Pancreas (tissue), 10 donors: ENCODE data around the gene FLYWCH2. TPM values are rescaled to one million over a fixed set of nuclear protein-coding genes. Genes with fewer than 3 reads are reported as not detected.
A peak's percentile ranks its signal among the peaks of the same experiment; 100 is the strongest.

Experiments
- ATAC-seq, 4 donors: fragments of 200-7000 bp; cut with Tn5 transposase; one replicate each; pipeline versions ENCODE4 v1.8.0 to v1.9.1; 2020; ENCODE audit warnings: mild to moderate bottlenecking in 4 of 4, moderate library complexity in 4 of 4
- DNase-seq, 6 donors: peaks; one replicate each; pipeline ENCODE4 v3.0.0-alpha.2; 2020
- FAIRE-seq: peaks from 2 replicates; lab custom pipeline; 2012; peaks lifted over from hg19 to GRCh38; lab: Jason Lieb, UNC
- H3K27ac ChIP-seq, 4 donors: fragments of 200-600 bp; sonication (generic); 1 replicate in 3 of 4; 2 replicates in 1 of 4; pipeline versions ENCODE4 v1.5.0 to v1.8.0; 2020
- H3K27me3 ChIP-seq, 4 donors: fragments of 200-600 bp; one replicate each; pipeline ENCODE4 v1.8.0; 2021
- H3K36me3 ChIP-seq, 3 donors: fragments of 200-600 bp; sonication (generic) in 1 of 3; one replicate each; pipeline versions ENCODE4 v1.5.0 to v1.8.0; 2020 to 2021
- H3K4me1 ChIP-seq, 3 donors: fragments of 200-600 bp; one replicate each; pipeline ENCODE4 v1.8.0; 2021
- H3K4me3 ChIP-seq, 4 donors: fragments of 200-600 bp; sonication (generic) in 2 of 4; one replicate each; pipeline versions ENCODE4 v1.5.0 to v1.8.0; 2020 to 2021
- H3K9me3 ChIP-seq, 4 donors: fragments of 200-600 bp; one replicate each; pipeline ENCODE4 v1.8.0; 2021
- WGBS, 2 donors: extraction: QIAGEN DNeasy Blood & Tissue Kit; methylation state at CpG; one replicate each; pipeline ENCODE4 v1.1.7; 2013; 5-methylcytosine and 5-hydroxymethylcytosine counted together
- intact Hi-C, 3 donors: fragments of 100-400 bp; cut with DNase I; formaldehyde crosslinking; loops; one replicate each; pipeline versions ENCODE4 v1.11.1 to v1.14.2; 2022
- polyA plus RNA-seq, 2 donors: library from polyadenylated mRNA; stranded (reverse); fragments of 200-250 nt; gene quantifications; one replicate each; pipeline ENCODE4 v1.2.3, GENCODE V29; 2013
- total RNA-seq, 6 donors: library from RNA; stranded (reverse); fragmentation: NEBNext Ultra II Directional in 4 of 6; extraction: Animal tissue kit (Norgen Biotek cat#: 25700) in 4 of 6; gene quantifications; one replicate each; pipeline versions ENCODE4 v1.2.1 to v1.2.4, GENCODE V29; 2021 to 2023
- TF ChIP-seq, protein P1 (sequence below), 4 donors: fragments of 200-600 bp; sonication (generic) in 3 of 4; IDR thresholded peaks; one replicate each; pipeline versions ENCODE4 v1.5.0 to v1.8.0; 2021; ENCODE audit warnings: antibody characterized with exemption in 4 of 4
- donor health status: healthy with polysubstance abuse.
- donor health status: DM: no; HTN: no; CAD: no; lungs with moderate emphysema.
- donor health status: DM: no; HTN: no; CAD: no.
- donor health status: control.
- donor health status: control.
- donor health status: Bipolar disorder and iron deficiency.
- donor health status: DM: yes; HTN: yes; CAD: no.
- donor health status: DM: no; HTN: no; CAD: no.
- donor health status: DM: no; HTN: no; CAD: no.
- donor health status: DM: yes; HTN: yes; CAD: no.

Gene FLYWCH2
- total and polyA plus RNA-seq, 8 donors = 5.8 to 26.1 (median 8.4) TPM

DNA sequence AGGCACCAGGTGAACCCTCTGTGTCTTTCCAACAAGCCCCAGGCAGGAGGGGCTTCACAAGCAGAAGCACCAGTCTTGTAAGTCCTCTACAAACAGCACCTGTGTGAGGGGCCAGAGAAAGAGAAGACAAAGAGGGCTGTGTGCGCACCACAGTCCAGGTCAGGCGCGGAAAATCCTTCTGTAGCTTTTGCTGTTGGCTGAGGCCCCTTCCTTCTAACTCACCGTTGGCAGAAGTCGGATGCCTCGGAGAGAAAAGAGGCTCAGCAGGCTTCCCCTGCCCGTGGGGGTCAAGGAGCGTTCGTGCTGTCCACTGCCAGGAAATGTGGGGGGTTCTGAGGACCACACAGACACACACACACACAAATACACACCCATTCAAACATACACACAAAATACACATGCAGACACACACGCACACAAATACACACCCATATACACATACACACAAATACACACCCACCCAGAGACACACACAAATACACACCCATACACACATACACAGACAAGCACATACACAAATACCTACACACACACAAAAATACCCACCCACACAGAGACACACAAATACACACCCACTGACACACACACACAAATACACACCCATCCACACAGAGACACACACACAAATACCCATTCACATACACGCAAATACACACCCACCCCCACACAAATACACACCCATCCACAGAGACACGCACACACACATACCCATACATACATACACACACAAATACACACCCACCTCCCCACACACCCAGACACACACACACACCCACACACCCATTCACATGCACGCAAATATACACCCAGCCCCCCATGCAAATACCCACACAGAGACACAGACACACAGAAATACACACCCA, 46.1 kb upstream of the FLYWCH2 start:
- Histone ChIP-seq H3K4me1 (no peaks in the 10 kb centered on the region), H3K4me3 (no peak overlapping the region), H3K27me3 (no peaks in the 10 kb centered on the region), H3K27ac (peak overlapping the region; percentile 51 to 79 (median 73)), H3K9me3 (no peaks in the 10 kb centered on the region), H3K36me3 (no peaks in the 10 kb centered on the region)
- ATAC-seq (no peak), FAIRE-seq (no peak), DNase-seq (peak in 1 of 6 donors; percentile 44)
- 46 to 62% methylated on average over 13 of the region's 13 CpGs for WGBS, 2 donors
- TF ChIP-seq, protein P1, sequence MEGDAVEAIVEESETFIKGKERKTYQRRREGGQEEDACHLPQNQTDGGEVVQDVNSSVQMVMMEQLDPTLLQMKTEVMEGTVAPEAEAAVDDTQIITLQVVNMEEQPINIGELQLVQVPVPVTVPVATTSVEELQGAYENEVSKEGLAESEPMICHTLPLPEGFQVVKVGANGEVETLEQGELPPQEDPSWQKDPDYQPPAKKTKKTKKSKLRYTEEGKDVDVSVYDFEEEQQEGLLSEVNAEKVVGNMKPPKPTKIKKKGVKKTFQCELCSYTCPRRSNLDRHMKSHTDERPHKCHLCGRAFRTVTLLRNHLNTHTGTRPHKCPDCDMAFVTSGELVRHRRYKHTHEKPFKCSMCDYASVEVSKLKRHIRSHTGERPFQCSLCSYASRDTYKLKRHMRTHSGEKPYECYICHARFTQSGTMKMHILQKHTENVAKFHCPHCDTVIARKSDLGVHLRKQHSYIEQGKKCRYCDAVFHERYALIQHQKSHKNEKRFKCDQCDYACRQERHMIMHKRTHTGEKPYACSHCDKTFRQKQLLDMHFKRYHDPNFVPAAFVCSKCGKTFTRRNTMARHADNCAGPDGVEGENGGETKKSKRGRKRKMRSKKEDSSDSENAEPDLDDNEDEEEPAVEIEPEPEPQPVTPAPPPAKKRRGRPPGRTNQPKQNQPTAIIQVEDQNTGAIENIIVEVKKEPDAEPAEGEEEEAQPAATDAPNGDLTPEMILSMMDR (IDR thresholded peaks at IDR 0.05) = no peak
- intact Hi-C loops = no loop called here

DNA sequence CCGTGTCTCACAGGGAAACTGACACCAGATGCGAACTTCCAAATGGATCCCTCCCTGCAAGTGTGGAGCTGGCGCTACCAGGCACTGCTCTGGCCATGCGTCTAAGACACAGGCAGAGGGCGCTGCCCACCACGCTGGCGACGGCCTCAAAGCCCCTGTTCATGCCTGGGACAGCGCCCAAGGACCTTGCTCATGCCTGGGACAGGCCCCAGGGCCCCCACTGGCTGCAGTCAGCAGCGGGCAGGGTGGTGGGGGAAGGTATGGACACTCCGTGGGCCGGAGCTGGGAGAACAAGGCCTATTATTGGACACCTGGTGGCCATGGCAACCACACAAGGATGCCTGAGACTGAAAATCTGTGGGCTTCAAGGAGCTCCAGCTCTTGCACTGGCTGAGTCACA, 44.1 kb upstream of the FLYWCH2 start:
- no peak for FAIRE-seq
- peak; percentile 79 to 89 (median 86) for ATAC-seq
- H3K4me3 ChIP-seq = no peak overlapping the region
- TF ChIP-seq, protein P1 (IDR thresholded peaks at IDR 0.05) = peak; percentile 58 to 78 (median 70)
- no peak overlapping the region for H3K27ac ChIP-seq
- intact Hi-C loops = no loop called here
- 2 to 3% methylated on average over 11 to 12 of the region's 12 CpGs for WGBS, 2 donors
- peak; percentile 61 to 89 (median 77) for DNase-seq
- H3K9me3 ChIP-seq = no peaks in the 10 kb centered on the region
- H3K36me3 ChIP-seq = no peaks in the 10 kb centered on the region
- H3K27me3 ChIP-seq = no peaks in the 10 kb centered on the region
- H3K4me1 ChIP-seq = peaks cover 0 to 5% (median 0%) of the 10 kb centered on the region in 3 donors

- intact Hi-C loops = loop anchor here in 1 of 3 donors (2.0 kb wide), 1 partner anchor 29 kb away; no protein-coding TSS in a partner anchor
- FAIRE-seq = no peak
These were observed 43.2 kb upstream of the FLYWCH2 start for GRCh38 chr16:2839650-2840450.

GRCh38 chr16:2840914-2841313, 42.1 kb upstream of the FLYWCH2 start:
- ATAC-seq (no peak), DNase-seq (peak in 1 of 6 donors; percentile 44), FAIRE-seq (no peak)
- Histone ChIP-seq H3K27me3 (no peaks in the 10 kb centered on the region), H3K9me3 (no peaks in the 10 kb centered on the region), H3K36me3 (no peaks in the 10 kb centered on the region), H3K4me3 (no peak overlapping the region), H3K27ac (no peak overlapping the region), H3K4me1 (peaks cover 0 to 5% (median 0%) of the 10 kb centered on the region in 3 donors)
- 60 to 81% methylated on average over 10 to 12 of the region's 12 CpGs for WGBS, 2 donors
- intact Hi-C loops = loop anchor here in 1 of 3 donors (2.0 kb wide), 1 partner anchor 28 kb away; no protein-coding TSS in a partner anchor
- TF ChIP-seq, protein P1 (IDR thresholded peaks at IDR 0.05) = no peak

More at GRCh38 chr16:2839650-2840450, 43.2 kb upstream of the FLYWCH2 start:
- Histone ChIP-seq H3K9me3 (no peaks in the 10 kb centered on the region), H3K36me3 (no peaks in the 10 kb centered on the region), H3K27ac (no peak overlapping the region), H3K27me3 (no peaks in the 10 kb centered on the region), H3K4me3 (no peak overlapping the region), H3K4me1 (peaks cover 0 to 5% (median 0%) of the 10 kb centered on the region in 3 donors)
- TF ChIP-seq, protein P1 (IDR thresholded peaks at IDR 0.05) = no peak
- 53 to 73% methylated on average over 15 of the region's 15 CpGs for WGBS, 2 donors
- DNase-seq = no peak
- no peak for ATAC-seq
